ENCODE data around the gene BCL2L1. TPM values are rescaled to one million over a fixed set of nuclear protein-coding genes. Genes with fewer than 3 reads are reported as not detected.
A peak's percentile ranks its signal among the peaks of the same experiment; 100 is the strongest.

The BCL2L1 gene
- total and polyA plus RNA-seq, 2 experiments from 2014 or later: 42.4 to 110 TPM

DNA sequence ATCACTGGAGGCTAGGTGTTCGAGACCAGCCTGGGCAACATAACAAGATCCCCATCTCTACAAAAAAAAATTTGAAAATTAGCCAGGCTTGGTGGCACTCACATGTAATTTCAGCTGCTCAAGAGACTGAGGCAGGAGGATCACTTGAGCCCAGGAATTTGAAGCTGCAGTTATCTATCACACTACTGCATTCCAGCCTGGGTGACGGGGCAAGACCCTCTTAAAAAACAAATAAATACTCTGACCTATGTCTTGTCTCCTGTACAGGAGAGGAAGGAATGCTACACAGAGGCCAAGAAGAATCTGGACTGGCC, 59.2 kb downstream of the BCL2L1 start:
- Histone ChIP-seq H3K27ac (ENCODE audit: low read depth) (0 out of 2 replicates have a peak overlapping the region, but pooled peaks have one; percentile 69), H3K9me2 (ENCODE audit: insufficient read depth) (no peaks in the 10 kb centered on the region), H3F3A (replicated peaks; ENCODE audit: low read depth) (peaks cover 35% of the 10 kb centered on the region), H3K79me2 (replicated peaks; ENCODE audit: insufficient read depth) (no peaks in the 10 kb centered on the region), H3K4me3 (no peak overlapping the region), H3K27me3 (ENCODE audit: insufficient read depth) (0 out of 2 replicates have a peak, but pooled peaks cover 2% of the 10 kb centered on the region), H4K20me1 (replicated peaks; ENCODE audit: insufficient read depth) (peaks cover 14% of the 10 kb centered on the region), H3K4me2 (no peak overlapping the region), H2AFZ (no peak overlapping the region), H3K36me3 (ENCODE audit: insufficient read depth) (peaks cover 3% of the 10 kb centered on the region; the same call in 1 of the 2 replicates), H3K4me1 (ENCODE audit: insufficient read depth) (peaks cover 18% of the 10 kb centered on the region)
- H3K4me3 Mint-ChIP-seq: no peak overlapping the region
- peaks cover 18% of the 10 kb centered on the region for H3K27me3 Mint-ChIP-seq (ENCODE audit: insufficient read depth, low read depth, poor library complexity)
- H3K4me1 Mint-ChIP-seq: peaks cover 28% of the 10 kb centered on the region
- no peak overlapping the region for H3K27ac Mint-ChIP-seq
- no peaks in the 10 kb centered on the region; the same call in 2 of the 3 replicates for H3K9me3 Mint-ChIP-seq
- DNase-seq (ENCODE audit: low spot score) (no peak), ATAC-seq (no peak)
- peaks cover 11% of the 10 kb centered on the region; the same call in 2 of the 3 replicates for H3K36me3 Mint-ChIP-seq (ENCODE audit: low read depth)
- TF ChIP-seq EZH2phosphoT487 (IDR thresholded peaks at IDR 0.05; ENCODE audit: unreplicated experiment): no peak
- no peak for TF ChIP-seq JUNB (IDR thresholded peaks at IDR 0.05; ENCODE audit: unreplicated experiment)
- TF ChIP-seq, protein P1, sequence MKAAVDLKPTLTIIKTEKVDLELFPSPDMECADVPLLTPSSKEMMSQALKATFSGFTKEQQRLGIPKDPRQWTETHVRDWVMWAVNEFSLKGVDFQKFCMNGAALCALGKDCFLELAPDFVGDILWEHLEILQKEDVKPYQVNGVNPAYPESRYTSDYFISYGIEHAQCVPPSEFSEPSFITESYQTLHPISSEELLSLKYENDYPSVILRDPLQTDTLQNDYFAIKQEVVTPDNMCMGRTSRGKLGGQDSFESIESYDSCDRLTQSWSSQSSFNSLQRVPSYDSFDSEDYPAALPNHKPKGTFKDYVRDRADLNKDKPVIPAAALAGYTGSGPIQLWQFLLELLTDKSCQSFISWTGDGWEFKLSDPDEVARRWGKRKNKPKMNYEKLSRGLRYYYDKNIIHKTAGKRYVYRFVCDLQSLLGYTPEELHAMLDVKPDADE (IDR thresholded peaks at IDR 0.05): no peak
- TF ChIP-seq ZNF331 (CRISPR knock-in tag; IDR thresholded peaks at IDR 0.05; ENCODE audit: low read depth): no peak
- TF ChIP-seq, protein P2, sequence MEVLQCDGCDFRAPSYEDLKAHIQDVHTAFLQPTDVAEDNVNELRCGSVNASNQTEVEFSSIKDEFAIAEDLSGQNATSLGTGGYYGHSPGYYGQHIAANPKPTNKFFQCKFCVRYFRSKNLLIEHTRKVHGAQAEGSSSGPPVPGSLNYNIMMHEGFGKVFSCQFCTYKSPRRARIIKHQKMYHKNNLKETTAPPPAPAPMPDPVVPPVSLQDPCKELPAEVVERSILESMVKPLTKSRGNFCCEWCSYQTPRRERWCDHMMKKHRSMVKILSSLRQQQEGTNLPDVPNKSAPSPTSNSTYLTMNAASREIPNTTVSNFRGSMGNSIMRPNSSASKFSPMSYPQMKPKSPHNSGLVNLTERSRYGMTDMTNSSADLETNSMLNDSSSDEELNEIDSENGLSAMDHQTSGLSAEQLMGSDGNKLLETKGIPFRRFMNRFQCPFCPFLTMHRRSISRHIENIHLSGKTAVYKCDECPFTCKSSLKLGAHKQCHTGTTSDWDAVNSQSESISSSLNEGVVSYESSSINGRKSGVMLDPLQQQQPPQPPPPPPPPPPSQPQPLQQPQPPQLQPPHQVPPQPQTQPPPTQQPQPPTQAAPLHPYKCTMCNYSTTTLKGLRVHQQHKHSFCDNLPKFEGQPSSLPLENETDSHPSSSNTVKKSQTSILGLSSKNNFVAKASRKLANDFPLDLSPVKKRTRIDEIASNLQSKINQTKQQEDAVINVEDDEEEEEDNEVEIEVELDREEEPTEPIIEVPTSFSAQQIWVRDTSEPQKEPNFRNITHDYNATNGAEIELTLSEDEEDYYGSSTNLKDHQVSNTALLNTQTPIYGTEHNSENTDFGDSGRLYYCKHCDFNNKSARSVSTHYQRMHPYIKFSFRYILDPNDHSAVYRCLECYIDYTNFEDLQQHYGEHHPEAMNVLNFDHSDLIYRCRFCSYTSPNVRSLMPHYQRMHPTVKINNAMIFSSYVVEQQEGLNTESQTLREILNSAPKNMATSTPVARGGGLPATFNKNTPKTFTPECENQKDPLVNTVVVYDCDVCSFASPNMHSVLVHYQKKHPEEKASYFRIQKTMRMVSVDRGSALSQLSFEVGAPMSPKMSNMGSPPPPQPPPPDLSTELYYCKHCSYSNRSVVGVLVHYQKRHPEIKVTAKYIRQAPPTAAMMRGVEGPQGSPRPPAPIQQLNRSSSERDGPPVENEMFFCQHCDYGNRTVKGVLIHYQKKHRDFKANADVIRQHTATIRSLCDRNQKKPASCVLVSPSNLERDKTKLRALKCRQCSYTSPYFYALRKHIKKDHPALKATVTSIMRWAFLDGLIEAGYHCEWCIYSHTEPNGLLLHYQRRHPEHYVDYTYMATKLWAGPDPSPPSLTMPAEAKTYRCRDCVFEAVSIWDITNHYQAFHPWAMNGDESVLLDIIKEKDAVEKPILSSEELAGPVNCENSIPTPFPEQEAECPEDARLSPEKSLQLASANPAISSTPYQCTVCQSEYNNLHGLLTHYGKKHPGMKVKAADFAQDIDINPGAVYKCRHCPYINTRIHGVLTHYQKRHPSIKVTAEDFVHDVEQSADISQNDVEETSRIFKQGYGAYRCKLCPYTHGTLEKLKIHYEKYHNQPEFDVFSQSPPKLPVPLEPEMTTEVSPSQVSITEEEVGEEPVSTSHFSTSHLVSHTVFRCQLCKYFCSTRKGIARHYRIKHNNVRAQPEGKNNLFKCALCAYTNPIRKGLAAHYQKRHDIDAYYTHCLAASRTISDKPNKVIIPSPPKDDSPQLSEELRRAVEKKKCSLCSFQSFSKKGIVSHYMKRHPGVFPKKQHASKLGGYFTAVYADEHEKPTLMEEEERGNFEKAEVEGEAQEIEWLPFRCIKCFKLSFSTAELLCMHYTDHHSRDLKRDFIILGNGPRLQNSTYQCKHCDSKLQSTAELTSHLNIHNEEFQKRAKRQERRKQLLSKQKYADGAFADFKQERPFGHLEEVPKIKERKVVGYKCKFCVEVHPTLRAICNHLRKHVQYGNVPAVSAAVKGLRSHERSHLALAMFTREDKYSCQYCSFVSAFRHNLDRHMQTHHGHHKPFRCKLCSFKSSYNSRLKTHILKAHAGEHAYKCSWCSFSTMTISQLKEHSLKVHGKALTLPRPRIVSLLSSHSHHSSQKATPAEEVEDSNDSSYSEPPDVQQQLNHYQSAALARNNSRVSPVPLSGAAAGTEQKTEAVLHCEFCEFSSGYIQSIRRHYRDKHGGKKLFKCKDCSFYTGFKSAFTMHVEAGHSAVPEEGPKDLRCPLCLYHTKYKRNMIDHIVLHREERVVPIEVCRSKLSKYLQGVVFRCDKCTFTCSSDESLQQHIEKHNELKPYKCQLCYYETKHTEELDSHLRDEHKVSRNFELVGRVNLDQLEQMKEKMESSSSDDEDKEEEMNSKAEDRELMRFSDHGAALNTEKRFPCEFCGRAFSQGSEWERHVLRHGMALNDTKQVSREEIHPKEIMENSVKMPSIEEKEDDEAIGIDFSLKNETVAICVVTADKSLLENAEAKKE (CRISPR knock-in tag; IDR thresholded peaks at IDR 0.05): no peak
- TF ChIP-seq STAT1 (IDR thresholded peaks at IDR 0.05; ENCODE audit: unreplicated experiment): no peak
- TF ChIP-seq, protein P3, sequence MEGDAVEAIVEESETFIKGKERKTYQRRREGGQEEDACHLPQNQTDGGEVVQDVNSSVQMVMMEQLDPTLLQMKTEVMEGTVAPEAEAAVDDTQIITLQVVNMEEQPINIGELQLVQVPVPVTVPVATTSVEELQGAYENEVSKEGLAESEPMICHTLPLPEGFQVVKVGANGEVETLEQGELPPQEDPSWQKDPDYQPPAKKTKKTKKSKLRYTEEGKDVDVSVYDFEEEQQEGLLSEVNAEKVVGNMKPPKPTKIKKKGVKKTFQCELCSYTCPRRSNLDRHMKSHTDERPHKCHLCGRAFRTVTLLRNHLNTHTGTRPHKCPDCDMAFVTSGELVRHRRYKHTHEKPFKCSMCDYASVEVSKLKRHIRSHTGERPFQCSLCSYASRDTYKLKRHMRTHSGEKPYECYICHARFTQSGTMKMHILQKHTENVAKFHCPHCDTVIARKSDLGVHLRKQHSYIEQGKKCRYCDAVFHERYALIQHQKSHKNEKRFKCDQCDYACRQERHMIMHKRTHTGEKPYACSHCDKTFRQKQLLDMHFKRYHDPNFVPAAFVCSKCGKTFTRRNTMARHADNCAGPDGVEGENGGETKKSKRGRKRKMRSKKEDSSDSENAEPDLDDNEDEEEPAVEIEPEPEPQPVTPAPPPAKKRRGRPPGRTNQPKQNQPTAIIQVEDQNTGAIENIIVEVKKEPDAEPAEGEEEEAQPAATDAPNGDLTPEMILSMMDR (conservative IDR thresholded peaks at IDR 0.05; ENCODE audit: low read depth in 2 of 2): no peak
- no peak for TF ChIP-seq NANOG (IDR thresholded peaks at IDR 0.05; ENCODE audit: borderline replicate concordance)
- no peak for TF ChIP-seq POLR2AphosphoS5 (IDR thresholded peaks at IDR 0.05; ENCODE audit: low read depth)
- TF ChIP-seq, protein P4, sequence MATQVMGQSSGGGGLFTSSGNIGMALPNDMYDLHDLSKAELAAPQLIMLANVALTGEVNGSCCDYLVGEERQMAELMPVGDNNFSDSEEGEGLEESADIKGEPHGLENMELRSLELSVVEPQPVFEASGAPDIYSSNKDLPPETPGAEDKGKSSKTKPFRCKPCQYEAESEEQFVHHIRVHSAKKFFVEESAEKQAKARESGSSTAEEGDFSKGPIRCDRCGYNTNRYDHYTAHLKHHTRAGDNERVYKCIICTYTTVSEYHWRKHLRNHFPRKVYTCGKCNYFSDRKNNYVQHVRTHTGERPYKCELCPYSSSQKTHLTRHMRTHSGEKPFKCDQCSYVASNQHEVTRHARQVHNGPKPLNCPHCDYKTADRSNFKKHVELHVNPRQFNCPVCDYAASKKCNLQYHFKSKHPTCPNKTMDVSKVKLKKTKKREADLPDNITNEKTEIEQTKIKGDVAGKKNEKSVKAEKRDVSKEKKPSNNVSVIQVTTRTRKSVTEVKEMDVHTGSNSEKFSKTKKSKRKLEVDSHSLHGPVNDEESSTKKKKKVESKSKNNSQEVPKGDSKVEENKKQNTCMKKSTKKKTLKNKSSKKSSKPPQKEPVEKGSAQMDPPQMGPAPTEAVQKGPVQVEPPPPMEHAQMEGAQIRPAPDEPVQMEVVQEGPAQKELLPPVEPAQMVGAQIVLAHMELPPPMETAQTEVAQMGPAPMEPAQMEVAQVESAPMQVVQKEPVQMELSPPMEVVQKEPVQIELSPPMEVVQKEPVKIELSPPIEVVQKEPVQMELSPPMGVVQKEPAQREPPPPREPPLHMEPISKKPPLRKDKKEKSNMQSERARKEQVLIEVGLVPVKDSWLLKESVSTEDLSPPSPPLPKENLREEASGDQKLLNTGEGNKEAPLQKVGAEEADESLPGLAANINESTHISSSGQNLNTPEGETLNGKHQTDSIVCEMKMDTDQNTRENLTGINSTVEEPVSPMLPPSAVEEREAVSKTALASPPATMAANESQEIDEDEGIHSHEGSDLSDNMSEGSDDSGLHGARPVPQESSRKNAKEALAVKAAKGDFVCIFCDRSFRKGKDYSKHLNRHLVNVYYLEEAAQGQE (IDR thresholded peaks at IDR 0.05; ENCODE audit: unreplicated experiment): no peak
- no peak for TF ChIP-seq CREB1 (CRISPR knock-in tag; IDR thresholded peaks at IDR 0.05; ENCODE audit: low read depth)
- no peak for TF ChIP-seq EZH2 (IDR thresholded peaks at IDR 0.05; ENCODE audit: low read depth, unreplicated experiment)
- no peak for TF ChIP-seq ZNF114 (CRISPR knock-in tag; IDR thresholded peaks at IDR 0.05)

Data from GM23338 (cell line).